Body of pancreas (tissue), 4 donors: ENCODE results near the gene OTUD3.

Source experiments
- POLR2A ChIP-seq, 3 donors: fragments of 450-650 bp; IDR thresholded peaks; one replicate each; pipeline ENCODE4 v1.6.1; 2016; ENCODE audit warnings: antibody characterized with exemption in 3 of 3, mild to moderate bottlenecking in 2 of 3
- TF ChIP-seq, protein P1 (sequence below), 7 experiments: fragments of 450-650 bp in 4 of 7; fragments of 200-600 bp in 3 of 7; sonication (generic) in 3 of 7; IDR thresholded peaks; one replicate each; pipeline ENCODE4 v1.5.1; 2016 to 2019; ENCODE audit warnings: antibody characterized with exemption in 7 of 7

DNA sequence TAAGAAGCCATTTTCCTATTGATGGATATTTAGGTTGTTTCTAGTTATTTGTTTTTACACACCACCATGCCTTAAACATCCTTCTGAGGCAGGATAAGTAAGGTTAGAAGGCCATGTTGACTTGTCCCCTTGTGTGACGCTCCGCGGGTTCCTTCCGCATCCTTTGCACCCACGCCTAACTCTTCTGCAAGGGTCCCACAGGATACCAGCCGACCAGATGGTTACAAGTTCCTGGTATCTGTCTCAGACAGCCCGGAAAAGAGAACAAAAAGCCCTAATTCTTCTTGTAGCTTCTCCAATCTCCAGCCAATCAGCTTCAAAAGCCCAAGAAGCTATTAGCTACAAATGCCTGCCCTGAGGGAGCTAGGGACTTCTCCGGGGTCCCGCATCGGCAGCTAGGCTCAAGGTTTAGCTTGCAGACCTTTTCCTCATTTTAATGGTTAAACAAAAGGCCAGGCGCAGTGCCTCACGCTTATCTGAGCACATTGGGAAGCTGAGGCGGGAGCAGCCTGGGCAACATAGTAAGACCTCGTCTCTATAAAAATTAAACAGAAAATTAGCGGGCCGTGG lies 4.9 kb upstream of the OTUD3 start:
- TF ChIP-seq, protein P1, sequence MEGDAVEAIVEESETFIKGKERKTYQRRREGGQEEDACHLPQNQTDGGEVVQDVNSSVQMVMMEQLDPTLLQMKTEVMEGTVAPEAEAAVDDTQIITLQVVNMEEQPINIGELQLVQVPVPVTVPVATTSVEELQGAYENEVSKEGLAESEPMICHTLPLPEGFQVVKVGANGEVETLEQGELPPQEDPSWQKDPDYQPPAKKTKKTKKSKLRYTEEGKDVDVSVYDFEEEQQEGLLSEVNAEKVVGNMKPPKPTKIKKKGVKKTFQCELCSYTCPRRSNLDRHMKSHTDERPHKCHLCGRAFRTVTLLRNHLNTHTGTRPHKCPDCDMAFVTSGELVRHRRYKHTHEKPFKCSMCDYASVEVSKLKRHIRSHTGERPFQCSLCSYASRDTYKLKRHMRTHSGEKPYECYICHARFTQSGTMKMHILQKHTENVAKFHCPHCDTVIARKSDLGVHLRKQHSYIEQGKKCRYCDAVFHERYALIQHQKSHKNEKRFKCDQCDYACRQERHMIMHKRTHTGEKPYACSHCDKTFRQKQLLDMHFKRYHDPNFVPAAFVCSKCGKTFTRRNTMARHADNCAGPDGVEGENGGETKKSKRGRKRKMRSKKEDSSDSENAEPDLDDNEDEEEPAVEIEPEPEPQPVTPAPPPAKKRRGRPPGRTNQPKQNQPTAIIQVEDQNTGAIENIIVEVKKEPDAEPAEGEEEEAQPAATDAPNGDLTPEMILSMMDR (IDR thresholded peaks at IDR 0.05), result no peak
- no peak for TF ChIP-seq POLR2A (IDR thresholded peaks at IDR 0.05)
